SJCRH30 (cell line): ENCODE results near the gene ZNF532. TPM values are rescaled to one million over a fixed set of nuclear protein-coding genes. Genes with fewer than 3 reads are reported as not detected.

ENCODE experiments used
- DNase-seq, 2 experiments: peaks; one replicate each; pipeline ENCODE4 v3.0.0-alpha.2; 2015 to 2020
- H3K27ac ChIP-seq: fragments of 250-450 bp; sonication (Bioruptor Pico); 2 replicates; pipeline ENCODE4 v1.5.1; 2020; ENCODE audit warnings: mild to moderate bottlenecking, moderate library complexity
- H3K27me3 ChIP-seq: fragments of 250-450 bp; sonication (Bioruptor Pico); 2 replicates; pipeline ENCODE4 v1.5.1; 2020; ENCODE audit warnings: mild to moderate bottlenecking, moderate library complexity
- H3K36me3 ChIP-seq: fragments of 250-450 bp; sonication (Bioruptor Pico); 2 replicates; pipeline ENCODE4 v1.5.1; 2020; ENCODE audit warnings: mild to moderate bottlenecking, moderate library complexity
- H3K4me1 ChIP-seq: fragments of 250-450 bp; sonication (Bioruptor Pico); 2 replicates; pipeline ENCODE4 v1.5.1; 2020; ENCODE audit warnings: mild to moderate bottlenecking, moderate library complexity
- H3K4me3 ChIP-seq: fragments of 250-450 bp; sonication (Bioruptor Pico); 2 replicates; pipeline ENCODE4 v1.5.1; 2020; ENCODE audit warnings: mild to moderate bottlenecking, moderate library complexity
- H3K9me3 ChIP-seq: fragments of 250-450 bp; sonication (Bioruptor Pico); replicated peaks from 2 replicates; pipeline ENCODE4 v1.5.1; 2020; ENCODE audit warnings: mild to moderate bottlenecking, moderate library complexity
- total RNA-seq: library from RNA; depleted of rRNA; stranded (reverse); fragments of >200 nt; shearing (Covaris generic); gene quantifications from 2 replicates; pipeline ENCODE4 v1.2.3, GENCODE V29; 2014

The ZNF532 gene
- total RNA-seq, 1 experiment from 2014 or later = 27.7 TPM

DNA sequence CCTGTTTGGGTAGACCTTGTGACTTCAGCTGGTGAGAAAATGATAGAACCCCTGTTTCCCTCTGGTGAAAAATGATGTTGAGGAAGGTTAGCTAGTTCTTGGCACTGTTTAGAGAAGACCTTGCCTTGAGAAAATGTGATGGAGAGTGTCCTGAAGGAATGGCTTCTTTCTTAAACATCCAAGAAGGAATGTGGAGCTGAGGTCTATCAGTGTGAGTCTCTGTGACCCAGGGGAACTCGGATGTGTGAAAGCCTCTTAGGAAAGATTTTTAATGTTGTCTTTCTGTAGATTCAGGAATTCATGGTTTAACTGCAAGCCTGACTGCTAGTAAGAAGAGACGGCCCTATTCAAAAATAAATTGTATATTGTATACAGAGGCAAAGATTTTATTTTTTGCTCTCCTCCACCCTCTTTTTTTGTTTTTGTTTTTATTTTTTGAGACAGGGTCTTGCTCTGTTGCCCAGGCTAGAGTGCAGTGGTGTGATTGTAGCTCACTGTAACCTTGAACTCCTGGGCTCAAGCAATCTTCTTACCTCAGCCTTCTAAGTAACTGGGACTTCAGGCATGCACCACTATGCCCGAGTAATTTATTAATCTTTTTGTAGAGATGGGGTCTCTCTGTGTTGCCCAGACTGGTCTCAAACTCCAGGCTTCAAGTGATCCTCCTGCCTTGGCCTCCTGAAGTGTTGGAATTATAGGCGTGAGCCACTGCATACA is 87.5 kb downstream of the ZNF532 start:
- Histone ChIP-seq H3K36me3 (no peaks in the 10 kb centered on the region; the same call in 1 of the 2 replicates), H3K27me3 (no peaks in the 10 kb centered on the region), H3K4me1 (no peaks in the 10 kb centered on the region), H3K27ac (no peak overlapping the region), H3K9me3 (no peaks in the 10 kb centered on the region), H3K4me3 (no peak overlapping the region)
- DNase-seq = no peak

DNA sequence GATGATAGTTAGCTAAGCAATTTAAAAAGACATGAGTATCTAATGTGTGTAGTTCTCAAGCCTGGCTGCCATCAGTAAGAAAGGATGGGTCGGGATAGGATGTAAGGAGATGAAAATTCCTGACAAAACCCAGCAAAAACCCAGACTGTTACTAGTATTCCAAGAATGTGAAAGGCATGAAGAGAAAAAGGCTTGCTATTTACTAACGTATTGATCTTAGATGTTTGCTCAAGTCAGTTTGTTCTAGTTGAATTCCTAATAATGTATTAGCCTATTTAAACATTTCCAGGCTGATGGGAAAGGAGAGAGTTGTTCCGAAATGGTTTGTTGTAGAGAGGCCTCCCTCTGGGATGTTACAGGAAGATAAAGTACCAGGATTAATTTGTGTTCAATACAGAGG is 88.2 kb downstream of the ZNF532 start:
- H3K4me1 ChIP-seq = no peaks in the 10 kb centered on the region
- no peaks in the 10 kb centered on the region for H3K27me3 ChIP-seq
- no peak overlapping the region for H3K4me3 ChIP-seq
- DNase-seq = no peak
- H3K9me3 ChIP-seq = no peaks in the 10 kb centered on the region
- H3K36me3 ChIP-seq = no peaks in the 10 kb centered on the region; the same call in 1 of the 2 replicates
- H3K27ac ChIP-seq = no peak overlapping the region

DNA sequence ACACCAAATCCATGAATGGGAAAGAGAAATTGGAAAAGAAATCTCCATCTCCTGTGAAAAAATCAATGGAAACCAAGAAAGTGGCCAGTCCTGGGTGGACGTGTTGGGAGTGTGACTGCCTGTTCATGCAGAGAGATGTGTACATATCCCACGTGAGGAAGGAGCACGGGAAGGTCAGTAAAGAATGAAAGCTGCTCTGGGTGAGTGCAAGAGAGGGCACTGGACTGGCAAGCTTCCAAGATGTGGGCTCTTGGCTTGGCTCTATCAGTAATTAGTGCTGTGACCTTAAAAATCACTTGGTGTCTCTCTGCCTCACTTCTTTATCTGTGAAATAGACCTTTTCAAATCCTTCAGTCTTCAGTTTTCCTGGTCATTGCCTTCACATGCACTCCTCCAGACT is 89.0 kb downstream of the ZNF532 start:
- H3K27ac ChIP-seq = no peak overlapping the region
- H3K4me3 ChIP-seq = no peak overlapping the region
- H3K9me3 ChIP-seq = no peaks in the 10 kb centered on the region
- H3K36me3 ChIP-seq = no peaks in the 10 kb centered on the region; the same call in 1 of the 2 replicates
- H3K4me1 ChIP-seq = no peaks in the 10 kb centered on the region
- DNase-seq = no peak
- H3K27me3 ChIP-seq = no peaks in the 10 kb centered on the region

DNA sequence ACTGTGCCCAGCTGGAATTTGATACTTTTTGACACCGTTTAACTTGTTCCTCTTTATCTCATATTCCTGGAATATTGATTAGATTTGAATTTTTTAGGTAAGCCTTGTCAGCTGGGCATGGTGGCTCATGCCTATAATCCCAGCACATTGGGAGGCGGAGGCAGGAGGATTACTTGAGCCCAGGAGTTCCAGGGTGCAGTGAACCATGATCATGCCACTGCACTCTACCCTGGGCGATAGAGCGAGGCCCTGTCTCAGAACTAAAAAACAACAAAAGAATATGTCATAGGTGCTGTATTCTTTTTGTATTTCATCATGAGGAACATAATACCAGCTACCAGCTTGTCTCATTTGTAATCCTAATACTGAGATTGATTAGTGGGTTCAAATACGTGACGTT is 90.3 kb downstream of the ZNF532 start:
- H3K4me3 ChIP-seq = no peak overlapping the region
- H3K4me1 ChIP-seq = no peaks in the 10 kb centered on the region
- H3K9me3 ChIP-seq = no peaks in the 10 kb centered on the region
- no peak for DNase-seq
- no peak overlapping the region for H3K27ac ChIP-seq
- H3K36me3 ChIP-seq = no peaks in the 10 kb centered on the region; the same call in 1 of the 2 replicates
- H3K27me3 ChIP-seq = no peaks in the 10 kb centered on the region

DNA sequence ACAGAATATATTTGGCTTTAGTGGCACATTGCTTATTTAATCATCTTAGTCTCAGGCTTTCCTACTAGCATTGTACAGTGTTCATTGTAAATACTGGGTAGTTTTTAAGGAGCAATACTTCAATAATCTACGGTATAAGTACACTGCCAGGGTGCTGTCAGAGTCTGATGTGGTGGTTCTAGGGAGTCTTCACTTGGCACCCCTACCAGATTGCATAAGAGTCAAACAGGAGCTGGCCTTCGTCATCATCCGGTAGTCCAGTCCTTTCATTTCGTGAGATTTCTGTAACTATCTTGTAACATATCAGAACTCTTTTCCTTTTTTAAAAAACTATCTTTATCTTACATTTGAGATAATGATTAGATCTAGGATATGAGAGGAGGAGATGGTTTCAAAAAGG is 91.1 kb downstream of the ZNF532 start:
- no peak overlapping the region for H3K4me3 ChIP-seq
- H3K4me1 ChIP-seq = no peaks in the 10 kb centered on the region
- no peak for DNase-seq
- H3K36me3 ChIP-seq = no peaks in the 10 kb centered on the region
- H3K27ac ChIP-seq = no peak overlapping the region
- H3K9me3 ChIP-seq = no peaks in the 10 kb centered on the region
- no peaks in the 10 kb centered on the region for H3K27me3 ChIP-seq

DNA sequence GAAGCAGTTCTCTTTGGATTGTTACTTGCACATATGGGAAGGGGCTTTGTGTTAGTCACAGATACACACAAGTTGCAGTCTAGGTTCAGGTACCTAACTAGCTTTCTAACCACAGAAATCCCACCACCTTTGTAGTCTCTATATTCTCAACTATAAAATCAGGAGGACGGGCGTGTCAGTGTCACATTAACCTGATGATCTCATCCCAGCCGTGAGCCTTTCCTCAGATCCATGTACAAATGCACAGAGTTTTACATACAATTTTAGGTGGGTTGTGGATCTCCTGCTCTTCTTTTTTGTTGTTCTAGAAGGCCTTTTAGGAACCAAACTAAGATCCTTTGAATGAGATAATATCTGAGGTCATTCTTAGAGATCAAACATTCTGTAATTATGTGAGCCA is 94.0 kb downstream of the ZNF532 start:
- no peak for DNase-seq
- H3K27me3 ChIP-seq = no peaks in the 10 kb centered on the region
- no peaks in the 10 kb centered on the region for H3K9me3 ChIP-seq
- no peak overlapping the region for H3K4me3 ChIP-seq
- no peaks in the 10 kb centered on the region for H3K4me1 ChIP-seq
- H3K36me3 ChIP-seq = no peaks in the 10 kb centered on the region
- H3K27ac ChIP-seq = no peak overlapping the region

DNA sequence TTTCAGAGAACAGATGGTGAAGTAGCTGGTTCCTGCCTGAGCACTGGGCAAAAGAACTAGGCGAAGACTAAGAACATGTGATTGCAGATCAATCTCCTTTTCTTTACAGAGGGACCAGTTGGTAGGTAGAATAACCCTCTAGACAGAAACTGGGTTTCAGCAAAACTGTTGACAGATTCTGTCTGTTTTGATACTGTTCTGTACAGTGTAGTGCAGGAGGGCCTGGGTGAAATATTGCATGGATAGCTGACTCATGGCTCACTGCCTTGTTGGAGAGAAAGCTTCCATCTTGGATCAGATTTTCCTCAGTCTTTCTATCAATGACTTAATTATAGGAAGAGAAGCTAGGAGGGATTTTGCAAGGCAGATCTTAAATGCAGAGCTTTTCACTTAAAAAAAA is 95.8 kb downstream of the ZNF532 start:
- Histone ChIP-seq H3K36me3 (no peaks in the 10 kb centered on the region), H3K9me3 (no peaks in the 10 kb centered on the region), H3K4me3 (no peak overlapping the region), H3K27me3 (no peaks in the 10 kb centered on the region), H3K27ac (no peak overlapping the region), H3K4me1 (no peaks in the 10 kb centered on the region)
- no peak for DNase-seq

DNA sequence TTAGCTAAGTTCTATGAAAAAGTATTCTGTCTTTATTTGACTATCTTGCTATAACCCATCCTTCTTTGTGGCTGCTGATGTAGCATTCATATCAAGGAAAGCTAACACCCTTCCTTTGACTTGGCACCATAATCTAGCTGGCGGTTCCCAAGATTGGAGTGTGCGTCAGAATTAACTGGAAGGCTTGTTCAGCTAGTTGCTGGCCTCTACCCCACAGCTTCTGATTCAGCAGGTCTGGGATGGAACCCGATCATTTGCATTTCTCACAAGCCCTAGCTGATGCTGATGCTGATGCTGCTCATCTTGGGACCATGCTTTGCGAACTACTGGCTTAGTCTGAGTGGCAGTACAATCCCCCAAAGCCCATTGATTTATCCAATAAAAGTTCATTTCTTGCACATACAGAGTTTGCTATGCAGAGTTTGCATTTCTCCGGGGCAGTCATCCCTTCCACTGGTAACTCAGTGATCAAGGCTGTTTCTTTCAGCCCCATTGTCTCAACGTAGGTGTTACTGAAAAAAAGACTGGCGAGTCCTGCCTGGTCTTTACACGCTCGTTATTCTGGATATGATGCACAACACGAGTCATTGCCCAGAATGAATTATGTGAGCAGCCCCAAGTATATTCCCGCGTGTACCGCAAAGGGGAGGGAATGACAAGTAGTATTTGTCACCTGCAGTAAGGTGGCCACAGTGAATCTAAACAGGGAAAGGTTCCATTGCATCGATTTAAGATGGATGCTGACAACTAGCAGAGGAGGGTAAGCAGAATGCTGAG is 96.5 kb downstream of the ZNF532 start:
- no peak for DNase-seq
- H3K36me3 ChIP-seq = no peaks in the 10 kb centered on the region
- no peak overlapping the region for H3K4me3 ChIP-seq
- H3K9me3 ChIP-seq = no peaks in the 10 kb centered on the region
- H3K27ac ChIP-seq = no peak overlapping the region
- no peaks in the 10 kb centered on the region for H3K27me3 ChIP-seq
- H3K4me1 ChIP-seq = no peaks in the 10 kb centered on the region

DNA sequence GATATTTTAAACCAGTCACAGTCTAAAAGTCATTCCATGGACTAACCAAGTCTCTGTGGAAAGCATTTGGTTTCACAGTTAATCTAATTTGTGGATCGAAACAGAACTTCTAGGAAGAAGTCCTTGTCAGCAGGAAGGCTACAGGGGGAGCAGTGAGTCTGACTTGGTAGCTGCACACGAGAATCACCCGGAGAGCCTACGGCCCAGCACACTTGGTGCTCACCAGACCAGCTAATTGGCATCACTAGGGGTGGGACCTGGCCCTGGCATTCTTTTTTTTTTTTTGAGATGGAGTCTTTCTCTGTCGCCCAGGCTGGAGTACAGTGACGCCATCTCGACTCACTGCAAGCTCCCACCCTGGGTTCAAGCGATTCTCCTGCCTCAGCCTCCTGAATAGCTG is 97.7 kb downstream of the ZNF532 start:
- DNase-seq = no peak
- no peaks in the 10 kb centered on the region for H3K27me3 ChIP-seq
- no peak overlapping the region for H3K4me3 ChIP-seq
- no peak overlapping the region for H3K27ac ChIP-seq
- no peaks in the 10 kb centered on the region for H3K36me3 ChIP-seq
- no peaks in the 10 kb centered on the region for H3K4me1 ChIP-seq
- no peaks in the 10 kb centered on the region for H3K9me3 ChIP-seq

DNA sequence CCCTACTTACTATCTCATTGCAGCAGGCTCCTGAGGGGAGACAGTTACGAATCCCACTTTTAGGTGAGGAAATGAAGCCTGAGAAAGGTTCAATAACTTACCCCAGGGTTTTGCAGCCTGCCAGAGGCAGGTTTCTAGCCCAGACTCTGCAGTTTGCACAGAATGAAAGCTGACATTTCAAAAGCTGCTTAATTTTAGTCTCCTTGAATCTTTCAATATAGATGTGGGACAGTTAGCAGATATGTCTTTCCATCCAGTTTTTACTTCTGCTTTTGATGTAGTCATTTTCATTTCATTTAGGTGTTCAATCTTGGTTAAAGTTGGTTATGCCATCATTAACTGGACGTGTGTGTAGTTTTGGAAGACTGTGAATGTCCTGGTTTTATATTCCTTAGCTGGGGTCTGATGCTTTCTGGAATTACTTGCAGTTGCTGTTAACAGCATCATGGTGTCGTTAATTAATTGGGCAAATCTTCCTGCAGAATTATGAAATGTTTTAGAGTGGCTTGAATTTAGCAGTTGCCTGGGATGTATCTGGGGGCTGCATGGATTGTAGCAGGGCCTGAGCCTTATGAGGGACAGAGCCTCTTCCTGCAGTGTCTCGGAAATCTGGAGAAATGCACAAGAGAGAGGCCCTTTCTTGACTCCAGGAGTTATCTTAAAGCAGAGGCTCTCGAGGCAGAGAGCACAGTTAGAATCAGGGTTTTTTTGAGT is 100.8 kb downstream of the ZNF532 start:
- H3K36me3 ChIP-seq = no peaks in the 10 kb centered on the region
- H3K27me3 ChIP-seq = no peaks in the 10 kb centered on the region
- H3K9me3 ChIP-seq = no peaks in the 10 kb centered on the region
- H3K4me3 ChIP-seq = no peak overlapping the region
- no peak for DNase-seq
- H3K27ac ChIP-seq = no peak overlapping the region
- no peaks in the 10 kb centered on the region for H3K4me1 ChIP-seq

DNA sequence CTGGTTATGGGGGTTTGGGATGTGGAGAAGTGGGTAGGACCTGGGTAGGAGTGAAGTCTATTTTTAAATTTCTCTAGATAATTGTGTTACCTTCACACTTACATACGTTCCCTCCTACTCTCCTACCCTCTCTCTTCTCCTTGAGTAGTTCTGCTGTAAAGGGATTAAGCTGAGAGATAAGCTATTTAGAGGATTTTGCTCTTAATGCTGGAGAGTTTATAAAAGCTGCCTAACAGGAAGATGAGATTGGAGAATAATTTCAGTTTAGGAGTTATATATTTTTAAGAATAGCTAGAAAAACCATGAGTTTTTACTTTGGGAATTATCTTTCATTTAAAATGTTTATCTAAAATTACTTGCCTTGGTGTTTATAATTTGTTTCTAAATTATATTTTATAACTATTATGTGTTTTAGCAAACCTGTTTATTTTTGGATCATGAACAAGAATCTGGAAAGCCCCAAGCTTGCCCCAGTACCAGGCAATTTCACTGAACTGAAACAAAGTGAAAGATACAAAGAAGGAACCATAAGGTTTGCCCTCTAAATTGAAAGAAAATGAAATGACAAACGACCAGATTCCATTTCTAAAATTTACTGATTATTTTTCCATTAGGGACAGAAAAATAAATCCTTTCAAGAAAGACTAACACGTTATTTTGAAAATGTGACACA is 101.5 kb downstream of the ZNF532 start:
- no peaks in the 10 kb centered on the region for H3K9me3 ChIP-seq
- H3K27ac ChIP-seq = no peak overlapping the region
- H3K4me1 ChIP-seq = no peaks in the 10 kb centered on the region
- DNase-seq = no peak
- H3K36me3 ChIP-seq = no peaks in the 10 kb centered on the region; the same call in 1 of the 2 replicates
- no peaks in the 10 kb centered on the region for H3K27me3 ChIP-seq
- H3K4me3 ChIP-seq = no peak overlapping the region

DNA sequence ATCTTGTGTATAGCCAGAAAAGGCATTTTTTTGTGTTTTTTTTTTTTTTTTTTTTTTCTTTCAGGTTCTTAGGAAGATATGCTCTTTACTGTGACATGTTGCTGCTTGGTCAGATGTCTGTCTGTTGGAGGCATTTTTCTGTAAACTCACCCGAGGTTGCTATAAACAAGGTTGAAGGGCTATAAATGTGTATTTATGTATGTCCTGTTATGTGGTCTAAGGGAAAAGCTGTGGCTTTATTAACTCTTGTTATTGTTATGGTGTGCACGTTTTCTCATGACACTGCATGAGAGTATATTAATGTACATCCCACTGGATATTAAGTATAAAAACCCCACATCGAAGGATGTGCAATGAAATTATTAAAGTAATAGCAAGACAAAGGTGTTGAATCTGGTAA is 102.0 kb downstream of the ZNF532 start:
- Histone ChIP-seq H3K36me3 (no peaks in the 10 kb centered on the region; the same call in 1 of the 2 replicates), H3K27me3 (no peaks in the 10 kb centered on the region), H3K4me1 (no peaks in the 10 kb centered on the region; the same call in 1 of the 2 replicates), H3K9me3 (no peaks in the 10 kb centered on the region), H3K27ac (no peak overlapping the region), H3K4me3 (no peak overlapping the region)
- no peak for DNase-seq

DNA sequence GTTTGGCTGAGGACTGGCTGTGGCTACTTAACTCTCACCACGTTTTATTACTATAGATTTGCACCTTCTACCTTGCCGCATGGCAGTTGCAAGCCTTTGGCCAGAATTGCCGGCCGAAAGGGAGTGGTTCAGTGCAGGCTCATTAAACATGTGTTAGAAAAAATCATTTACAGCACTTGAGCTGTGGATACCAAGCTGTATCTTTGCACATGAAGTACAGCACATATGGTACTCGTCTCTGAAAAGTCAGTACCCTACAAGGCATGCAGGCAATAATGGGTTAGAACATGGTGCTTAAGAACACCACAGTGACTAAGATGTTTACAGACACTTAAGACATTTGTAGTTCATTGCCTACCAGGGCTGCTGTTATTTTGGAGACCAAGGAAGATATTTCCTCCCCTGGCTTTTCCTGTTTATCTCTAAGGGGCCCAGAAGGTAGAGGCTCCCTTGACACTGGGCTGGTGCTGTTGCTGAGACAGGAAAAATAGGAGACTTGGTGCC is 103.1 kb downstream of the ZNF532 start:
- Histone ChIP-seq H3K9me3 (no peaks in the 10 kb centered on the region), H3K4me1 (peaks cover 8% of the 10 kb centered on the region), H3K27ac (no peak overlapping the region), H3K27me3 (no peaks in the 10 kb centered on the region), H3K4me3 (no peak overlapping the region), H3K36me3 (no peaks in the 10 kb centered on the region; the same call in 1 of the 2 replicates)
- DNase-seq = no peak

DNA sequence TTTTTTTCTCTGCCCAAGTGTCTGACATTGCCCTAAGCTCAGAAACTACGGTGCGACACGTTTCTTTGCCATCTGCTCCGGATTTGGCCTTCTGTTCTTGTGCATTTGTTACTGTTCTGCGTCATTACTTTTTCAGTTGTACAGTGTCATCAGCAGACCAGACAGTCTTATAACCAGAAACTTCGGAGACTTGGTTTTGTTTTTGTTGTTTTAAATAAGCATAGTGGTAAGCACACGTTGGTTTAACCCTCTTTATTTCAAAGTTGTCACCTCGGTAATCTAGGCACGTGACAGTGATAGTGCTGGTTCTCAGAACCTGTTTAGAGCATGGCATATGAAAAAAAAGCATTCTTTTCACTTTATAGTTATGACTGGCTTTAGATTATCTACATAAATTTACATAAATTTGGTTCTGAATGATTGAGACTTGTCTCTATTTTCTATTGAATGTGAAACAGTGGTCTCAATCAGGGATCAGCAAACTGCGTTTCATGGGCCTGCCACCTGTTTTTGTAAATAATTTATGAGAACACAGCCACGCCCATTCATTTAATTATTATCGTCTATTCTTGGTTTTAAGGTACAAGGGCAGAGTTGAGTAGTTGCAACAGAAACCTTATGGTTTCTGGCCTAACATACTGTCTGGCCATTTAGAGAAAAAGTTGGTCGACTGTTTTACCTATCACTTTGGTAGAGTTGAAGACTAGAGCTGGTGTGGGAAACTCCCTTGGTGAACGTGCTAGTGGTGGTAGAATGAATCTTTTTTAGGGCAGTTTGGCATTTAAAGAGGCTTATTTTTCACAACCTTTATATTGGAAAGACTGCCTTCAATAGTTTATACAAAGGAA is 106.5 kb downstream of the ZNF532 start:
- H3K4me1 ChIP-seq = peaks cover 13% of the 10 kb centered on the region
- DNase-seq = no peak
- no peak overlapping the region for H3K27ac ChIP-seq

More for the DNA sequence above, 106.5 kb downstream of the ZNF532 start:
- Histone ChIP-seq H3K27me3 (no peaks in the 10 kb centered on the region), H3K4me3 (no peak overlapping the region), H3K9me3 (no peaks in the 10 kb centered on the region), H3K36me3 (no peaks in the 10 kb centered on the region; the same call in 1 of the 2 replicates)
